GM23338 (cell line): Measurements from ENCODE around the gene CPSF6. TPM values are rescaled to one million over a fixed set of nuclear protein-coding genes. Genes with fewer than 3 reads are reported as not detected.
"Not testable (repeated sequence)": the region's sequence is repeated elsewhere in the genome, so short reads cannot be mapped to it uniquely, and the experiment has no call there.

Source experiments
- ATAC-seq: fragments of 200-7000 bp; cut with Tn5 transposase; 3 replicates; pipeline ENCODE4 v1.9.1; 2020
- DNase-seq: peaks from one replicate; pipeline ENCODE4 v3.0.0-alpha.2; 2015; ENCODE audit warnings: low spot score
- H2AFZ ChIP-seq: fragments of 200-600 bp; sonication (generic); 2 replicates; pipeline ENCODE4 v1.8.0; 2016; ENCODE audit warnings: antibody characterized with exemption, mild to moderate bottlenecking, moderate library complexity
- H3F3A ChIP-seq: fragments of 200-600 bp; sonication (generic); replicated peaks from 2 replicates; pipeline ENCODE4 v1.8.0; 2017; ENCODE audit warnings: antibody characterized with exemption, mixed run types, low read depth
- H3K27ac ChIP-seq: fragments of 200-600 bp; sonication (generic); 2 replicates; pipeline ENCODE4 v1.6.1; 2016; ENCODE audit warnings: low read depth
- H3K27me3 ChIP-seq: fragments of 200-600 bp; sonication (generic); 2 replicates; pipeline ENCODE4 v1.8.0; 2016; ENCODE audit warnings: mild to moderate bottlenecking, mixed run types, moderate library complexity; ENCODE audit not compliant: insufficient read depth
- H3K36me3 ChIP-seq: fragments of 200-600 bp; sonication (generic); 2 replicates; pipeline ENCODE4 v1.8.0; 2016; ENCODE audit warnings: mild to moderate bottlenecking; ENCODE audit not compliant: insufficient read depth
- H3K4me1 ChIP-seq: fragments of 200-600 bp; sonication (generic); 2 replicates; pipeline ENCODE4 v1.8.0; 2016; ENCODE audit warnings: mild to moderate bottlenecking, moderate library complexity; ENCODE audit not compliant: insufficient read depth
- H3K4me2 ChIP-seq: fragments of 200-600 bp; sonication (generic); 2 replicates; pipeline ENCODE4 v1.7.1; 2017; ENCODE audit warnings: mixed run types
- H3K4me3 ChIP-seq: fragments of 200-600 bp; sonication (generic); 2 replicates; pipeline ENCODE4 v1.6.1; 2016; ENCODE audit warnings: mixed run types
- H3K79me2 ChIP-seq: fragments of 200-600 bp; sonication (generic); replicated peaks from 2 replicates; pipeline ENCODE4 v1.8.0; 2017; ENCODE audit warnings: mild to moderate bottlenecking; ENCODE audit not compliant: insufficient read depth
- H3K9me2 ChIP-seq: fragments of 200-600 bp; sonication (generic); 2 replicates; pipeline ENCODE4 v1.8.0; 2017; ENCODE audit not compliant: insufficient read depth
- H4K20me1 ChIP-seq: fragments of 200-600 bp; sonication (generic); replicated peaks from 2 replicates; pipeline ENCODE4 v1.8.0; 2017; ENCODE audit warnings: mild to moderate bottlenecking; ENCODE audit not compliant: insufficient read depth
- H3K27ac Mint-ChIP-seq: 2 replicates; pipeline ENCODE4 v1.8.0; 2020; ENCODE audit warnings: inconsistent platforms, mild to moderate bottlenecking, moderate library complexity, mixed read lengths
- H3K27me3 Mint-ChIP-seq: 3 replicates; pipeline ENCODE4 v1.8.0; 2022; ENCODE audit warnings: low read depth, mild to moderate bottlenecking, moderate library complexity, mixed read lengths, inconsistent platforms; ENCODE audit not compliant: insufficient read depth, poor library complexity
- H3K36me3 Mint-ChIP-seq: 3 replicates; pipeline ENCODE4 v1.8.0; 2021; ENCODE audit warnings: low read depth, mild to moderate bottlenecking, inconsistent platforms, moderate library complexity, mixed read lengths
- H3K4me1 Mint-ChIP-seq: 3 replicates; pipeline ENCODE4 v1.8.0; 2020; ENCODE audit warnings: mild to moderate bottlenecking, inconsistent platforms, mixed read lengths
- H3K4me3 Mint-ChIP-seq: 3 replicates; pipeline ENCODE4 v1.8.0; 2021; ENCODE audit warnings: moderate library complexity, mild to moderate bottlenecking, inconsistent platforms, mixed read lengths
- H3K9me3 Mint-ChIP-seq: 3 replicates; pipeline ENCODE4 v1.8.0; 2020; ENCODE audit warnings: moderate library complexity, mild to moderate bottlenecking, inconsistent platforms, mixed read lengths
- CREB1 ChIP-seq: fragments of 250-450 bp; sonication (Bioruptor Pico); IDR thresholded peaks from 2 replicates; pipeline ENCODE4 v1.5.0; 2020; ENCODE audit warnings: low read depth, mild to moderate bottlenecking, moderate library complexity
- JUNB ChIP-seq: IDR thresholded peaks from one replicate; pipeline ENCODE4 v1.6.1; 2016; ENCODE audit warnings: antibody characterized with exemption; ENCODE audit not compliant: unreplicated experiment
- STAT1 ChIP-seq: IDR thresholded peaks from one replicate; pipeline ENCODE4 v1.6.1; 2016; ENCODE audit warnings: antibody characterized with exemption; ENCODE audit not compliant: unreplicated experiment
- ZNF114 ChIP-seq: fragments of 250-450 bp; sonication (Bioruptor Pico); IDR thresholded peaks from 2 replicates; pipeline ENCODE4 v1.5.0; 2020; ENCODE audit warnings: mild to moderate bottlenecking, moderate library complexity
- ZNF331 ChIP-seq: fragments of 250-450 bp; sonication (Bioruptor Pico); IDR thresholded peaks from 2 replicates; pipeline ENCODE4 v1.5.0; 2020; ENCODE audit warnings: low read depth, mild to moderate bottlenecking, moderate library complexity
- ZNF462 ChIP-seq: fragments of 250-450 bp; sonication (Bioruptor Pico); IDR thresholded peaks from 2 replicates; pipeline ENCODE4 v1.5.0; 2020; ENCODE audit warnings: mild to moderate bottlenecking, moderate library complexity
- polyA plus RNA-seq: library from polyadenylated mRNA; unstranded; fragments of >200 nt; fragmentation: Nextera tagmentation; extraction: Ambion mirVana; gene quantifications from 2 replicates; pipeline ENCODE4 v1.2.1, GENCODE V29; 2016
- total RNA-seq: library from RNA; depleted of rRNA; stranded (reverse); fragments of >200 nt; shearing (Covaris generic); gene quantifications from 2 replicates; pipeline ENCODE4 v1.2.3, GENCODE V29; 2014

Gene CPSF6
- total and polyA plus RNA-seq, 2 experiments from 2014 or later: 80.7 to 136 TPM

GRCh38 chr12:69265205-69265604, 25.8 kb downstream of the CPSF6 start (continued):
- no peak for TF ChIP-seq ZNF462 (CRISPR knock-in tag)
- no peak for TF ChIP-seq CREB1 (CRISPR knock-in tag)
- TF ChIP-seq ZNF114 (CRISPR knock-in tag): no peak
- TF ChIP-seq STAT1: no peak
- no peak for TF ChIP-seq ZNF331
- no peak for TF ChIP-seq JUNB

GRCh38 chr12:69265633-69266032, 26.3 kb downstream of the CPSF6 start:
- ATAC-seq, H3K4me1 ChIP-seq, H3K27ac Mint-ChIP-seq, H3K4me2 ChIP-seq, H3K4me1 Mint-ChIP-seq, H3K27me3 ChIP-seq, DNase-seq, H2AFZ ChIP-seq, H3K9me2 ChIP-seq, H3K27ac ChIP-seq, H3K27me3 Mint-ChIP-seq, H3K9me3 Mint-ChIP-seq, H3K4me3 ChIP-seq, H3K4me3 Mint-ChIP-seq, H3F3A ChIP-seq: not testable (repeated sequence)
- Histone ChIP-seq H4K20me1 (peaks cover 11% of the 10 kb centered on the region), H3K36me3 (peaks cover 44% of the 10 kb centered on the region; the same call in 1 of the 2 replicates), H3K79me2 (peaks cover 29% of the 10 kb centered on the region)
- peaks cover 52% of the 10 kb centered on the region for H3K36me3 Mint-ChIP-seq
